Endothelial cell (in vitro differentiated cells): ENCODE data around the gene G3BP2. TPM values are rescaled to one million over a fixed set of nuclear protein-coding genes. Genes with fewer than 3 reads are reported as not detected.

ENCODE experiments used
- DNase-seq: peaks from one replicate; pipeline ENCODE4 v3.0.0; 2021; ENCODE audit warnings: low spot score
- H3K27ac Mint-ChIP-seq: one replicate; pipeline ENCODE4 v1.8.0; 2021; ENCODE audit warnings: mixed read lengths, inconsistent platforms; ENCODE audit not compliant: unreplicated experiment
- H3K27me3 Mint-ChIP-seq: one replicate; pipeline ENCODE4 v1.8.0; 2021; ENCODE audit warnings: mild to moderate bottlenecking, moderate library complexity, mixed read lengths, inconsistent platforms; ENCODE audit not compliant: unreplicated experiment
- H3K36me3 Mint-ChIP-seq: one replicate; pipeline ENCODE4 v1.8.0; 2021; ENCODE audit warnings: mild to moderate bottlenecking, low read depth, mixed read lengths, inconsistent platforms; ENCODE audit not compliant: unreplicated experiment
- H3K4me1 Mint-ChIP-seq: one replicate; pipeline ENCODE4 v1.8.0; 2021; ENCODE audit warnings: mild to moderate bottlenecking, mixed read lengths, inconsistent platforms; ENCODE audit not compliant: unreplicated experiment
- H3K4me3 Mint-ChIP-seq: one replicate; pipeline ENCODE4 v1.8.0; 2021; ENCODE audit warnings: mild to moderate bottlenecking, mixed read lengths, inconsistent platforms; ENCODE audit not compliant: unreplicated experiment
- H3K9me3 Mint-ChIP-seq: one replicate; pipeline ENCODE4 v1.8.0; 2021; ENCODE audit warnings: mixed read lengths, inconsistent platforms; ENCODE audit not compliant: unreplicated experiment
- CTCF ChIP-seq: fragments of 200-600 bp; sonication (generic); IDR thresholded peaks from one replicate; pipeline ENCODE4 v1.5.0; 2021; ENCODE audit warnings: antibody characterized with exemption; ENCODE audit not compliant: unreplicated experiment
- total RNA-seq: library from RNA; stranded (reverse); fragmentation: NEBNext Ultra II Directional; extraction: Animal tissue kit (Norgen Biotek cat#: 25700); gene quantifications from one replicate; pipeline ENCODE4 v1.2.1, GENCODE V29; 2021; ENCODE audit not compliant: unreplicated experiment

Gene G3BP2
- total RNA-seq, 1 donor from 2014 or later: 209 TPM

GRCh38 chr4:75705198-75705977 lies 32.2 kb upstream of the G3BP2 start:
- no peak for DNase-seq
- H3K27ac Mint-ChIP-seq: peak overlapping the region; percentile 61
- no peak for TF ChIP-seq CTCF
- H3K9me3 Mint-ChIP-seq: no peaks in the 10 kb centered on the region
- peaks cover 9% of the 10 kb centered on the region for H3K4me1 Mint-ChIP-seq
- H3K4me3 Mint-ChIP-seq: no peak overlapping the region
- H3K27me3 Mint-ChIP-seq: peaks cover 3% of the 10 kb centered on the region
- no peaks in the 10 kb centered on the region for H3K36me3 Mint-ChIP-seq

GRCh38 chr4:75702919-75703411 lies 29.8 kb upstream of the G3BP2 start:
- Mint-ChIP-seq H3K36me3 (no peaks in the 10 kb centered on the region), H3K27me3 (peaks cover 3% of the 10 kb centered on the region), H3K4me3 (no peak overlapping the region), H3K27ac (peak overlapping the region; percentile 20), H3K9me3 (no peaks in the 10 kb centered on the region), H3K4me1 (peaks cover 9% of the 10 kb centered on the region)
- DNase-seq: no peak
- no peak for TF ChIP-seq CTCF

GRCh38 chr4:75699299-75699698 lies 26.1 kb upstream of the G3BP2 start:
- Mint-ChIP-seq H3K4me3 (no peak overlapping the region), H3K4me1 (peaks cover 12% of the 10 kb centered on the region)

GRCh38 chr4:75698963-75699228 lies 25.7 kb upstream of the G3BP2 start:
- Mint-ChIP-seq H3K36me3 (no peaks in the 10 kb centered on the region), H3K4me3 (no peak overlapping the region), H3K27ac (no peak overlapping the region), H3K27me3 (peaks cover 6% of the 10 kb centered on the region), H3K4me1 (peaks cover 12% of the 10 kb centered on the region), H3K9me3 (no peaks in the 10 kb centered on the region)
- DNase-seq: no peak
- TF ChIP-seq CTCF: no peak

More at GRCh38 chr4:75699299-75699698, 26.1 kb upstream of the G3BP2 start:
- no peak for TF ChIP-seq CTCF
- DNase-seq: no peak
- H3K27ac Mint-ChIP-seq: no peak overlapping the region
- H3K9me3 Mint-ChIP-seq: no peaks in the 10 kb centered on the region
- H3K36me3 Mint-ChIP-seq: no peaks in the 10 kb centered on the region
- H3K27me3 Mint-ChIP-seq: peaks cover 6% of the 10 kb centered on the region

- Mint-ChIP-seq H3K9me3 (no peaks in the 10 kb centered on the region), H3K36me3 (no peaks in the 10 kb centered on the region), H3K27ac (no peak overlapping the region), H3K4me1 (peaks cover 10% of the 10 kb centered on the region), H3K4me3 (no peak overlapping the region), H3K27me3 (peaks cover 6% of the 10 kb centered on the region)
- no peak for DNase-seq
- TF ChIP-seq CTCF: no peak
Measured at GRCh38 chr4:75698162-75698962, 25.2 kb upstream of the G3BP2 start.
